Prostate gland (tissue), 2 donors: Measurements from ENCODE around the gene CEP112. TPM values are rescaled to one million over a fixed set of nuclear protein-coding genes. Genes with fewer than 3 reads are reported as not detected.

Experiments
- DNase-seq: peaks from one replicate; pipeline ENCODE4 v3.0.0-alpha.2; 2019; ENCODE audit warnings: low spot score
- H3K27ac ChIP-seq, 2 donors: fragments of 200-600 bp; sonication (generic); 2 replicates each; pipeline ENCODE4 v1.5.1; 2017 to 2019
- H3K27me3 ChIP-seq: fragments of 200-600 bp; sonication (generic); replicated peaks from 2 replicates; pipeline ENCODE4 v1.5.1; 2019; ENCODE audit not compliant: insufficient read depth
- H3K36me3 ChIP-seq, 2 donors: fragments of 200-600 bp; sonication (generic); 1 replicate in 1 of 2; 2 replicates in 1 of 2; pipeline versions ENCODE4 v1.5.1 to v1.8.1; 2017 to 2019
- H3K4me1 ChIP-seq: fragments of 200-600 bp; sonication (generic); replicated peaks from 2 replicates; pipeline ENCODE4 v1.5.1; 2019
- H3K4me3 ChIP-seq, 2 donors: fragments of 200-600 bp; sonication (generic); 2 replicates each; pipeline ENCODE4 v1.5.1; 2017 to 2019
- H3K9me3 ChIP-seq: fragments of 200-600 bp; sonication (generic); 2 replicates; pipeline ENCODE4 v1.5.1; 2017
- POLR2A ChIP-seq: fragments of 450-650 bp; IDR thresholded peaks from one replicate; pipeline ENCODE4 v1.6.1; 2016; ENCODE audit warnings: antibody characterized with exemption, mild to moderate bottlenecking
- POLR2AphosphoS5 ChIP-seq: sonication (generic); formaldehyde crosslinking; IDR thresholded peaks from one replicate; pipeline ENCODE4 v1.6.1; 2017; ENCODE audit warnings: antibody characterized with exemption
- WGBS: methylation state at CpG from one replicate; pipeline ENCODE4 v1.1.5; 2018; 5-methylcytosine and 5-hydroxymethylcytosine counted together
- intact Hi-C: fragments of 100-400 bp; cut with DNase I; formaldehyde crosslinking; loops from one replicate; pipeline ENCODE4 v1.14.2; 2022
- total RNA-seq, 2 donors: library from RNA; depleted of rRNA; stranded (reverse); fragments of >200 nt; gene quantifications; one replicate each; pipeline ENCODE4 v1.1.0, GENCODE V29; 2016
- TF ChIP-seq, protein P1 (sequence below), 4 experiments: fragments of 200-600 bp in 2 of 4; fragments of 450-650 bp in 2 of 4; sonication (generic) in 2 of 4; IDR thresholded peaks; 1 replicate in 3 of 4; 2 replicates in 1 of 4; pipeline ENCODE4 v1.5.1; 2016 to 2019; ENCODE audit warnings: antibody characterized with exemption in 4 of 4, mild to moderate bottlenecking in 2 of 4, moderate library complexity in 2 of 4

The CEP112 gene
- total RNA-seq, 2 donors from 2014 or later, result 2.3 to 22.8 TPM

DNA sequence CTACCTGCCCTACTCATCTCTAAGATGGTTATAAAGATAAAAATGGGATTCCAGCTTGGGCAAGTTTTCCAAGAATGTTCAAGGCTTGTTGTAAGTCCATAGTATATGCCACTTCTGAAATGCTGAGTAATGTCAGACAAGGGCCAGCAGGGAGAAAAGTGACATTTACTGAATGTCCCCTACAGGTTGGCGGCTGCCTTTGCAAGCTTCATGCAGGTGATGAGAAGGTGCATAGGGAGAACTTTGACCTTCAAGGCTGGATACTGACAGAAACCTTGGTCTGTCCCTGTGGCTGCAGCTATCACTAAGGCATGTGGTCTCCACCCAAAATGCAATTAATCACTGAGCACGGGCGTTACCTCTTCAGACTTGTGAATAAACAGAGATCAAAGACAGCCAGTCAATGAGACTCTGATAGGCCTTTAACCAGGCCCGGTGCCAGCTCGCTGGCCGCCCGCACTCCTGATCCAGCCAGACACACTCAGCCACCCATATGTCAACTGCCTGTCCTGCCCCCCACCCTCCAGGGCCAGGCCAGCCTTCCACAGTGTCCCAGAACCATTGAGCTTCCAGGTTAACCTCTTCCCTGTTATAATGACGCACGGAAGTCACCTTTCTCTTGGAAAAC, 603.6 kb downstream of the CEP112 start:
- 47% methylated on average over 9 of the region's 9 CpGs for WGBS
- Histone ChIP-seq H3K4me1 (no peaks in the 10 kb centered on the region), H3K4me3 (no peak overlapping the region), H3K36me3 (no peaks in the 10 kb centered on the region), H3K27ac (no peak overlapping the region), H3K27me3 (no peaks in the 10 kb centered on the region), H3K9me3 (no peaks in the 10 kb centered on the region)
- intact Hi-C loops, result no loop called here
- TF ChIP-seq, protein P1, sequence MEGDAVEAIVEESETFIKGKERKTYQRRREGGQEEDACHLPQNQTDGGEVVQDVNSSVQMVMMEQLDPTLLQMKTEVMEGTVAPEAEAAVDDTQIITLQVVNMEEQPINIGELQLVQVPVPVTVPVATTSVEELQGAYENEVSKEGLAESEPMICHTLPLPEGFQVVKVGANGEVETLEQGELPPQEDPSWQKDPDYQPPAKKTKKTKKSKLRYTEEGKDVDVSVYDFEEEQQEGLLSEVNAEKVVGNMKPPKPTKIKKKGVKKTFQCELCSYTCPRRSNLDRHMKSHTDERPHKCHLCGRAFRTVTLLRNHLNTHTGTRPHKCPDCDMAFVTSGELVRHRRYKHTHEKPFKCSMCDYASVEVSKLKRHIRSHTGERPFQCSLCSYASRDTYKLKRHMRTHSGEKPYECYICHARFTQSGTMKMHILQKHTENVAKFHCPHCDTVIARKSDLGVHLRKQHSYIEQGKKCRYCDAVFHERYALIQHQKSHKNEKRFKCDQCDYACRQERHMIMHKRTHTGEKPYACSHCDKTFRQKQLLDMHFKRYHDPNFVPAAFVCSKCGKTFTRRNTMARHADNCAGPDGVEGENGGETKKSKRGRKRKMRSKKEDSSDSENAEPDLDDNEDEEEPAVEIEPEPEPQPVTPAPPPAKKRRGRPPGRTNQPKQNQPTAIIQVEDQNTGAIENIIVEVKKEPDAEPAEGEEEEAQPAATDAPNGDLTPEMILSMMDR (IDR thresholded peaks at IDR 0.05), result peak in 1 of 4 experiments; percentile 17
- TF ChIP-seq POLR2AphosphoS5 (no peak), POLR2A (no peak)
- peak; percentile 44 for DNase-seq

DNA sequence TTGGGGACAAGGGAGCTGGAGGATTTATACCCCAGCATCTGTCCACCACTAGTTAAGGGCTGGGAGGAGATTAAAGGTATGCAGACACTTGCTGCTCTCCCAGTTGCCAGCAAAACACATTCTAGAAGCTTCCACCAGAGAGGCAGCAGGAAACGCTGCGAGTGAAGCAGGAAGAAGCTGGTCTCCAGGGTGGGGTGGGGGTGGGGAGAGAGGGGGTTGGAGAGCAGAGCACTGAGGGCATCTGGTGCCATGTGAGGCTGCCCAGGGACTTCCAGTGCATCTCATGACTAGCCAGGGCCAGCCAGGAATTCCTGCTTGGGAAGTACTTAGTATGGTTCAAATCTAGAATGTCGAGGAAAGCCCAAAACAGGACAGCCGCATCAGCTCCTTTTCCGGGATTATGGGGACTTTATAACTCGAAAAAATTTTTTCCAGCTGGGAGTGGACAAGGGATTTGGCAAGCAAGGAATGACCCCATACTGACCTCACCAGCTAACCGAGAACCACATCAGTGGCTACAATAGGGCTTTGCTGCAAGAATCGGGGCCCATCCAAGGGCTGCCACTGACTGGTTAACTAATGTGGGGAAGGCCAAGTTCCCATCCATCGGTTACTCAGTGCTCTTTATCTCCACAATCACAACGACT, 604.3 kb downstream of the CEP112 start:
- TF ChIP-seq POLR2AphosphoS5 (no peak), POLR2A (no peak)
- TF ChIP-seq, protein P1 (IDR thresholded peaks at IDR 0.05), result no peak
- Histone ChIP-seq H3K9me3 (no peaks in the 10 kb centered on the region), H3K27ac (no peak overlapping the region), H3K27me3 (no peaks in the 10 kb centered on the region), H3K4me3 (no peak overlapping the region), H3K36me3 (no peaks in the 10 kb centered on the region), H3K4me1 (no peaks in the 10 kb centered on the region)
- no peak for DNase-seq
- 58% methylated on average over 10 of the region's 10 CpGs for WGBS
- intact Hi-C loops, result no loop called here

DNA sequence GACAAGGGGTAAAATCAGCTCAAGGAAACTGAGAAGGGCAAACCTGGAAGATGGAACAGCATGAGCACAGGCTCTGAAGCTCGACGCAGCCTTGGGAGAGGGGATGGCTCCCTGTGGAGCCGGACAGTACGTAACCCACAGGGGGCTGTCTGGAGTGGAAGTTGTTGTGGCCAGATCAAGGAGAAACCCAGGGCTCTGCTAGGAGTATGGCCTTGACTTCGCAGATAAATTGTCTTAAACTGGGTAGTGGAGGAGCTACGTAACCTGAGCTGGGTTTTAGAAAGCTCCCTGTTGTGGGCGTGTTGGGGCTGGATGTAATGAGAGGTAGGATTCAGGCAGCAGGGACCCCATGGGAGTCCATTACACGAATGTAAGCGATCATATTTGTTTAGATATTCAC, 605.0 kb downstream of the CEP112 start:
- no peaks in the 10 kb centered on the region for H3K36me3 ChIP-seq
- TF ChIP-seq, protein P1 (IDR thresholded peaks at IDR 0.05), result no peak
- TF ChIP-seq POLR2A, result no peak
- TF ChIP-seq POLR2AphosphoS5, result no peak
- H3K27me3 ChIP-seq, result no peaks in the 10 kb centered on the region
- no peaks in the 10 kb centered on the region for H3K4me1 ChIP-seq
- H3K9me3 ChIP-seq, result no peaks in the 10 kb centered on the region
- intact Hi-C loops, result no loop called here
- H3K27ac ChIP-seq, result no peak overlapping the region
- no peak for DNase-seq
- 85% methylated on average over 9 of the region's 9 CpGs for WGBS
- H3K4me3 ChIP-seq, result no peak overlapping the region

Other genes with a start within 250 kb of the CEP112 start
- gene APOH, start 37.3 kb upstream of the CEP112 start, total RNA-seq, result not detected
- 10 to 100 TPM in 1 of 2 donors, 1 to 10 TPM in 1; 8.3 to 26.5 TPM for gene PRKCA, start 110.5 kb upstream of the CEP112 start, total RNA-seq